IMR-90 (cell line): ENCODE results near the gene ITGB2. TPM values are rescaled to one million over a fixed set of nuclear protein-coding genes. Genes with fewer than 3 reads are reported as not detected.

ENCODE experiments used
- ATAC-seq: fragments of 200-7000 bp; cut with Tn5 transposase; 2 replicates; pipeline ENCODE4 v1.9.1; 2020; ENCODE audit warnings: low read depth, mild to moderate bottlenecking, moderate library complexity
- BruUV-seq: library from RNA; stranded (reverse); fragments of 400-500 nt; replicated peaks from 2 replicates; lab custom pipeline; 2021; lab: Mats Ljungman, UMichigan
- CTCF ChIA-PET: fragments of 300-600 bp; formaldehyde crosslinking; extraction: SDS; loops from one replicate; lab custom pipeline; 2021; ENCODE audit warnings: antibody characterized with exemption; lab: Yijun Ruan, JAX
- POLR2A ChIA-PET: fragments of 300-600 bp; sonication (Branson Sonifier 250); formaldehyde crosslinking; loops from one replicate; lab custom pipeline; 2022; ENCODE audit warnings: antibody characterized with exemption; ENCODE audit not compliant: unreplicated experiment; lab: Charles Lee
- DNase-seq: peaks from one replicate; pipeline ENCODE4 v3.0.0; 2013
- H2AFZ ChIP-seq: replicated peaks from 2 replicates; pipeline ENCODE3; 2013; ENCODE audit warnings: low read length, mild to moderate bottlenecking; ENCODE audit not compliant: poor library complexity
- H2AK5ac ChIP-seq: 2 replicates; pipeline ENCODE4 v1.6.1; 2013; ENCODE audit warnings: low read depth, low read length, inconsistent platforms
- H2AK9ac ChIP-seq: replicated peaks from 2 replicates; pipeline ENCODE3; 2013; ENCODE audit warnings: mild to moderate bottlenecking, low read depth, low read length, moderate library complexity; ENCODE audit not compliant: poor library complexity
- H2BK120ac ChIP-seq: 2 replicates; pipeline ENCODE4 v1.6.1; 2013; ENCODE audit warnings: low read depth, low read length, inconsistent platforms
- H2BK15ac ChIP-seq: 3 replicates; pipeline ENCODE4 v1.6.1; 2013; ENCODE audit warnings: low read depth, low read length, inconsistent platforms
- H2BK20ac ChIP-seq: 2 replicates; pipeline ENCODE4 v1.6.1; 2013; ENCODE audit warnings: low read depth, mild to moderate bottlenecking, inconsistent platforms, low read length, moderate library complexity
- H2BK5ac ChIP-seq: 2 replicates; pipeline ENCODE4 v1.6.1; 2013; ENCODE audit warnings: mild to moderate bottlenecking, low read depth, low read length, inconsistent platforms; ENCODE audit not compliant: poor library complexity, severe bottlenecking
- H3K14ac ChIP-seq: replicated peaks from 2 replicates; pipeline ENCODE4 v1.6.1; 2013; ENCODE audit warnings: low read depth, low read length, inconsistent platforms
- H3K18ac ChIP-seq: 2 replicates; pipeline ENCODE4 v1.6.1; 2013; ENCODE audit warnings: low read depth, low read length, control low read depth
- H3K23ac ChIP-seq: 2 replicates; pipeline ENCODE4 v1.6.1; 2013; ENCODE audit warnings: low read depth, low read length, inconsistent platforms
- H3K27ac ChIP-seq: 2 replicates; pipeline ENCODE4 v1.5.1; 2013; ENCODE audit warnings: mild to moderate bottlenecking, control low read depth, low read length; ENCODE audit not compliant: insufficient read depth
- H3K27me3 ChIP-seq: 2 replicates; pipeline ENCODE4 v1.6.1; 2013; ENCODE audit warnings: low read length; ENCODE audit not compliant: control insufficient read depth, insufficient read depth
- H3K36me3 ChIP-seq: 2 replicates; pipeline ENCODE4 v1.6.1; 2013; ENCODE audit warnings: low read length, mixed read lengths; ENCODE audit not compliant: control insufficient read depth, insufficient read depth
- H3K4ac ChIP-seq: 2 replicates; pipeline ENCODE4 v1.6.1; 2013; ENCODE audit warnings: low read depth, low read length, inconsistent platforms
- H3K4me1 ChIP-seq: 2 replicates; pipeline ENCODE4 v1.6.1; 2013; ENCODE audit warnings: low read length, mixed read lengths; ENCODE audit not compliant: control insufficient read depth, insufficient read depth
- H3K4me2 ChIP-seq: 2 replicates; pipeline ENCODE4 v1.6.1; 2013; ENCODE audit warnings: low read depth, mild to moderate bottlenecking, control low read depth, low read length, moderate library complexity
- H3K4me3 ChIP-seq: 2 replicates; pipeline ENCODE4 v1.5.1; 2013; ENCODE audit warnings: low read depth, mild to moderate bottlenecking, control low read depth, low read length, moderate library complexity; ENCODE audit not compliant: insufficient read depth
- H3K56ac ChIP-seq: 2 replicates; pipeline ENCODE4 v1.6.1; 2013; ENCODE audit warnings: low read length, inconsistent platforms; ENCODE audit not compliant: insufficient read depth; ENCODE audit errors: extremely low read depth
- H3K79me1 ChIP-seq, 2 experiments: 2 replicates each; pipeline ENCODE4 v1.6.1; 2013; ENCODE audit warnings: low read length in 2 of 2, inconsistent platforms in 1 of 2, low read depth in 1 of 2
- H3K9ac ChIP-seq: 2 replicates; pipeline ENCODE4 v1.6.1; 2013; ENCODE audit warnings: low read depth, low read length, control low read depth
- H3K9me1 ChIP-seq: 2 replicates; pipeline ENCODE4 v1.6.1; 2013; ENCODE audit warnings: low read length, inconsistent platforms; ENCODE audit not compliant: insufficient read depth
- H3K9me3 ChIP-seq: 2 replicates; pipeline ENCODE4 v1.6.1; 2013; ENCODE audit warnings: low read length; ENCODE audit not compliant: control insufficient read depth, insufficient read depth
- H4K20me1 ChIP-seq: 2 replicates; pipeline ENCODE4 v1.6.1; 2013; ENCODE audit warnings: low read length, inconsistent platforms; ENCODE audit not compliant: insufficient read depth
- H4K5ac ChIP-seq: 2 replicates; pipeline ENCODE4 v1.6.1; 2013; ENCODE audit warnings: mild to moderate bottlenecking, low read depth, low read length, control low read depth
- H4K8ac ChIP-seq, 2 experiments: 2 replicates each; pipeline ENCODE4 v1.6.1; 2013; ENCODE audit warnings: low read depth in 2 of 2, low read length in 2 of 2, control low read depth in 1 of 2, inconsistent platforms in 1 of 2
- H4K91ac ChIP-seq: 2 replicates; pipeline ENCODE4 v1.6.1; 2013; ENCODE audit warnings: low read depth, low read length, inconsistent platforms; ENCODE audit not compliant: insufficient read depth
- BHLHE40 ChIP-seq: fragments of 150-350 bp; IDR thresholded peaks from 2 replicates; pipeline ENCODE4 v1.6.1; 2016; ENCODE audit warnings: mild to moderate bottlenecking, low read depth, low read length
- CEBPB ChIP-seq: IDR thresholded peaks from 2 replicates; pipeline ENCODE4 v1.6.1; 2012; ENCODE audit warnings: low read depth, low read length, improper control_type of control experiment
- CHD1 ChIP-seq: IDR thresholded peaks from 2 replicates; pipeline ENCODE4 v1.6.1; 2012; ENCODE audit warnings: low read depth, low read length, improper control_type of control experiment
- FOS ChIP-seq: fragments of 150-350 bp; IDR thresholded peaks from 2 replicates; pipeline ENCODE4 v1.6.1; 2016; ENCODE audit warnings: low read depth, low read length
- MAFK ChIP-seq: IDR thresholded peaks from 2 replicates; pipeline ENCODE4 v1.6.1; 2012; ENCODE audit warnings: low read depth, low read length, improper control_type of control experiment
- MAZ ChIP-seq: IDR thresholded peaks from 2 replicates; pipeline ENCODE4 v1.6.1; 2012; ENCODE audit warnings: low read depth, mild to moderate bottlenecking, low read length, improper control_type of control experiment, moderate library complexity, borderline replicate concordance
- MXI1 ChIP-seq: IDR thresholded peaks from 2 replicates; pipeline ENCODE4 v1.6.1; 2012; ENCODE audit warnings: low read depth, mild to moderate bottlenecking, low read length, moderate library complexity, borderline replicate concordance
- NFE2L2 ChIP-seq: fragments of 150-350 bp; IDR thresholded peaks from 2 replicates; pipeline ENCODE4 v1.6.1; 2016; ENCODE audit warnings: low read depth, mild to moderate bottlenecking, low read length
- POLR2A ChIP-seq: IDR thresholded peaks from 2 replicates; pipeline ENCODE4 v1.6.1; 2012; ENCODE audit warnings: mild to moderate bottlenecking, low read depth, low read length
- RAD21 ChIP-seq: IDR thresholded peaks from 2 replicates; pipeline ENCODE4 v1.6.1; 2012; ENCODE audit warnings: low read length, improper control_type of control experiment
- RCOR1 ChIP-seq: IDR thresholded peaks from 2 replicates; pipeline ENCODE4 v1.6.1; 2012; ENCODE audit warnings: mild to moderate bottlenecking, low read length, improper control_type of control experiment; ENCODE audit not compliant: insufficient replicate concordance
- RFX5 ChIP-seq: IDR thresholded peaks from 2 replicates; pipeline ENCODE4 v1.8.0; 2012; ENCODE audit warnings: low read depth, mild to moderate bottlenecking, low read length, moderate library complexity
- SMC3 ChIP-seq: fragments of 150-350 bp; IDR thresholded peaks from 2 replicates; pipeline ENCODE4 v1.6.1; 2016; ENCODE audit warnings: low read depth, mild to moderate bottlenecking, antibody characterized with exemption, low read length, moderate library complexity
- WGBS, 2 experiments: methylation state at CpG; one replicate each; pipeline versions ENCODE4 v1.1.5 to v1.1.7; 2013; ENCODE audit warnings: missing lambda C conversion rate in 2 of 2; ENCODE audit not compliant: insufficient read length in 1 of 2; ENCODE audit errors: extremely low coverage in 2 of 2; 5-methylcytosine and 5-hydroxymethylcytosine counted together
- dilution Hi-C: fragments of 300-500 bp; cut with HindIII; formaldehyde crosslinking; loops from one replicate; pipeline ENCODE4 v1.14.3; 2018; ENCODE audit warnings: low sequenced_read_pairs; ENCODE audit not compliant: unreplicated experiment
- in situ Hi-C: fragments of 300-500 bp; cut with MboI; formaldehyde crosslinking; loops from 3 replicates; pipeline ENCODE4 v1.14.3; 2019; ENCODE audit warnings: low sequenced_read_pairs, inconsistent platforms, mixed read lengths
- intact Hi-C: fragments of 100-400 bp; cut with micrococcal nuclease; formaldehyde crosslinking; loops from 2 replicates; pipeline ENCODE4 v1.10.0; 2022
- polyA plus RNA-seq, 3 experiments: library from polyadenylated mRNA; depleted of rRNA; stranded (reverse); fragments of >200 nt; gene quantifications; 2 replicates each; pipeline ENCODE4 v1.2.3, GENCODE V29; 2012; ENCODE audit warnings: low replicate concordance in 1 of 3
- total RNA-seq: library from RNA; depleted of rRNA; stranded (reverse); fragments of >200 nt; gene quantifications from 2 replicates; pipeline ENCODE4 v1.2.3, GENCODE V29; 2012
- TF ChIP-seq, protein P1 (sequence below): fragments of 150-350 bp; IDR thresholded peaks from 2 replicates; pipeline ENCODE4 v1.6.1; 2017; ENCODE audit warnings: mild to moderate bottlenecking, antibody characterized with exemption, low read length, low read depth
- TF ChIP-seq, protein P2 (sequence below): fragments of 150-350 bp; IDR thresholded peaks from 2 replicates; pipeline ENCODE4 v1.6.1; 2016; ENCODE audit warnings: low read depth, mild to moderate bottlenecking, low read length, moderate library complexity, borderline replicate concordance
- TF ChIP-seq, protein P3 (sequence below): conservative IDR thresholded peaks from 2 replicates; pipeline ENCODE4 v1.5.1; 2012; ENCODE audit warnings: mild to moderate bottlenecking, low read depth, low read length, improper control_type of control experiment

Gene ITGB2
- total and polyA plus RNA-seq, 2 of the 4 experiments (the other 2 are of a cell fraction): 0.14 TPM; not detected in 1

GRCh38 chr21:44927259-44927586, 6.5 kb upstream of the ITGB2 start:
- no peak overlapping the region for H3K56ac ChIP-seq
- TF ChIP-seq FOS (no peak), POLR2A (no peak), MAFK (no peak), SMC3 (no peak), CHD1 (no peak), NFE2L2 (no peak), BHLHE40 (no peak), RCOR1 (no peak), CEBPB (no peak), RAD21 (no peak), RFX5 (no peak), MXI1 (no peak), MAZ (no peak)
- TF ChIP-seq, protein P1, sequence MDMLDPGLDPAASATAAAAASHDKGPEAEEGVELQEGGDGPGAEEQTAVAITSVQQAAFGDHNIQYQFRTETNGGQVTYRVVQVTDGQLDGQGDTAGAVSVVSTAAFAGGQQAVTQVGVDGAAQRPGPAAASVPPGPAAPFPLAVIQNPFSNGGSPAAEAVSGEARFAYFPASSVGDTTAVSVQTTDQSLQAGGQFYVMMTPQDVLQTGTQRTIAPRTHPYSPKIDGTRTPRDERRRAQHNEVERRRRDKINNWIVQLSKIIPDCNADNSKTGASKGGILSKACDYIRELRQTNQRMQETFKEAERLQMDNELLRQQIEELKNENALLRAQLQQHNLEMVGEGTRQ: no peak
- TF ChIP-seq, protein P2, sequence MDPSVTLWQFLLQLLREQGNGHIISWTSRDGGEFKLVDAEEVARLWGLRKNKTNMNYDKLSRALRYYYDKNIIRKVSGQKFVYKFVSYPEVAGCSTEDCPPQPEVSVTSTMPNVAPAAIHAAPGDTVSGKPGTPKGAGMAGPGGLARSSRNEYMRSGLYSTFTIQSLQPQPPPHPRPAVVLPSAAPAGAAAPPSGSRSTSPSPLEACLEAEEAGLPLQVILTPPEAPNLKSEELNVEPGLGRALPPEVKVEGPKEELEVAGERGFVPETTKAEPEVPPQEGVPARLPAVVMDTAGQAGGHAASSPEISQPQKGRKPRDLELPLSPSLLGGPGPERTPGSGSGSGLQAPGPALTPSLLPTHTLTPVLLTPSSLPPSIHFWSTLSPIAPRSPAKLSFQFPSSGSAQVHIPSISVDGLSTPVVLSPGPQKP: no peak
- TF ChIP-seq, protein P3, sequence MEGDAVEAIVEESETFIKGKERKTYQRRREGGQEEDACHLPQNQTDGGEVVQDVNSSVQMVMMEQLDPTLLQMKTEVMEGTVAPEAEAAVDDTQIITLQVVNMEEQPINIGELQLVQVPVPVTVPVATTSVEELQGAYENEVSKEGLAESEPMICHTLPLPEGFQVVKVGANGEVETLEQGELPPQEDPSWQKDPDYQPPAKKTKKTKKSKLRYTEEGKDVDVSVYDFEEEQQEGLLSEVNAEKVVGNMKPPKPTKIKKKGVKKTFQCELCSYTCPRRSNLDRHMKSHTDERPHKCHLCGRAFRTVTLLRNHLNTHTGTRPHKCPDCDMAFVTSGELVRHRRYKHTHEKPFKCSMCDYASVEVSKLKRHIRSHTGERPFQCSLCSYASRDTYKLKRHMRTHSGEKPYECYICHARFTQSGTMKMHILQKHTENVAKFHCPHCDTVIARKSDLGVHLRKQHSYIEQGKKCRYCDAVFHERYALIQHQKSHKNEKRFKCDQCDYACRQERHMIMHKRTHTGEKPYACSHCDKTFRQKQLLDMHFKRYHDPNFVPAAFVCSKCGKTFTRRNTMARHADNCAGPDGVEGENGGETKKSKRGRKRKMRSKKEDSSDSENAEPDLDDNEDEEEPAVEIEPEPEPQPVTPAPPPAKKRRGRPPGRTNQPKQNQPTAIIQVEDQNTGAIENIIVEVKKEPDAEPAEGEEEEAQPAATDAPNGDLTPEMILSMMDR: no peak
- in situ Hi-C loops (loop anchor here (5.0 to 25.0 kb wide), 2 partner anchors 45 to 415 kb away; no protein-coding TSS in a partner anchor), intact Hi-C loops (loop anchor here (5.0 kb wide), 1 partner anchor 55 kb away; the partner anchor contains the start of gene PTTG1IP), dilution Hi-C loops (no loop called here)
- DNase-seq (no peak), ATAC-seq (no peak)
- no peak overlapping the region for H3K14ac ChIP-seq
- peak overlapping the region; percentile 33; the same call in 1 of the 2 replicates for H2AK5ac ChIP-seq
- no peak overlapping the region; the same call in 1 of the 2 replicates for H3K27ac ChIP-seq
- H2BK5ac ChIP-seq: no peak overlapping the region
- peaks cover 0 to 3% of the 10 kb centered on the region in 2 experiments; a peak in 1 of 4 replicates for H3K79me1 ChIP-seq
- peak overlapping the region; percentile 22; the same call in 1 of the 2 replicates for H3K4ac ChIP-seq
- H4K91ac ChIP-seq: no peak overlapping the region
- no TSS peak for BruUV-seq
- H3K36me3 ChIP-seq: no peaks in the 10 kb centered on the region
- peaks cover 27% of the 10 kb centered on the region for H3K4me1 ChIP-seq
- ChIA-PET POLR2A (interaction anchor here (0.6 kb wide), 1 partner anchor 108 kb away, joined by 5 read pairs; no protein-coding TSS in a partner anchor), CTCF (interaction anchor here (1.1 kb wide), 1 partner anchor 46 kb away, joined by 4 read pairs; no protein-coding TSS in a partner anchor)
- no peak overlapping the region for H4K8ac ChIP-seq
- H4K5ac ChIP-seq: no peak overlapping the region
- H2BK20ac ChIP-seq: no peak overlapping the region
- WGBS, 2 experiments: 17% methylated on average over 4 of the region's 4 CpGs; no CpG with 5 or more reads in 1 of the 2 experiments
- no peak overlapping the region for H2AFZ ChIP-seq
- no peak overlapping the region for H2BK120ac ChIP-seq
- no peak overlapping the region for H3K4me2 ChIP-seq
- H3K9ac ChIP-seq: no peak overlapping the region
- H2BK15ac ChIP-seq: no peak overlapping the region
- H3K4me3 ChIP-seq: no peak overlapping the region
- H3K27me3 ChIP-seq: peaks cover 62% of the 10 kb centered on the region
- peak overlapping the region; percentile 11; the same call in 1 of the 2 replicates for H3K23ac ChIP-seq
- H3K18ac ChIP-seq: no peak overlapping the region
- no peak overlapping the region for H2AK9ac ChIP-seq
- peaks cover 45% of the 10 kb centered on the region for H4K20me1 ChIP-seq
- H3K9me1 ChIP-seq: peaks cover 10% of the 10 kb centered on the region; the same call in 1 of the 2 replicates
- H3K9me3 ChIP-seq: peaks cover 7% of the 10 kb centered on the region
